WTC11 (cell line): ENCODE data around the gene FGD5.

Experiments used
- CREB1 ChIP-seq: sonication (generic); formaldehyde crosslinking; IDR thresholded peaks from 2 replicates; pipeline ENCODE4 v1.8.0; 2023; ENCODE audit warnings: mild to moderate bottlenecking, missing genetic modification reagents
- FOXK1 ChIP-seq: sonication (generic); formaldehyde crosslinking; IDR thresholded peaks from 2 replicates; pipeline ENCODE4 v1.8.0; 2022; ENCODE audit warnings: mild to moderate bottlenecking, moderate library complexity, missing genetic modification reagents
- JUN ChIP-seq: sonication (generic); formaldehyde crosslinking; IDR thresholded peaks from 2 replicates; pipeline ENCODE4 v1.8.0; 2023; ENCODE audit warnings: mild to moderate bottlenecking, missing genetic modification reagents
- NR3C1 ChIP-seq: sonication (generic); formaldehyde crosslinking; conservative IDR thresholded peaks from 2 replicates; pipeline ENCODE4 v1.8.1; 2023; ENCODE audit warnings: low read depth, mild to moderate bottlenecking, missing genetic modification reagents
- ZNF121 ChIP-seq: sonication (generic); formaldehyde crosslinking; IDR thresholded peaks from 2 replicates; pipeline ENCODE4 v1.8.0; 2023; ENCODE audit warnings: missing genetic modification reagents
- TF ChIP-seq, protein P1 (sequence below): sonication (generic); formaldehyde crosslinking; IDR thresholded peaks from 2 replicates; pipeline ENCODE4 v1.8.1; 2023; ENCODE audit warnings: mild to moderate bottlenecking, missing genetic modification reagents, moderate library complexity
- TF ChIP-seq, protein P2 (sequence below): sonication (generic); formaldehyde crosslinking; IDR thresholded peaks from 2 replicates; pipeline ENCODE4 v1.8.1; 2022; ENCODE audit warnings: low read depth, missing genetic modification reagents, borderline replicate concordance
- TF ChIP-seq, protein P3 (sequence below): fragments of 200-600 bp; IDR thresholded peaks from 2 replicates; pipeline ENCODE4 v1.8.0; 2022; ENCODE audit warnings: antibody characterized with exemption
- TF ChIP-seq, protein P4 (sequence below): sonication (generic); formaldehyde crosslinking; IDR thresholded peaks from 2 replicates; pipeline ENCODE4 v1.8.1; 2023; ENCODE audit warnings: mild to moderate bottlenecking, missing genetic modification reagents

DNA sequence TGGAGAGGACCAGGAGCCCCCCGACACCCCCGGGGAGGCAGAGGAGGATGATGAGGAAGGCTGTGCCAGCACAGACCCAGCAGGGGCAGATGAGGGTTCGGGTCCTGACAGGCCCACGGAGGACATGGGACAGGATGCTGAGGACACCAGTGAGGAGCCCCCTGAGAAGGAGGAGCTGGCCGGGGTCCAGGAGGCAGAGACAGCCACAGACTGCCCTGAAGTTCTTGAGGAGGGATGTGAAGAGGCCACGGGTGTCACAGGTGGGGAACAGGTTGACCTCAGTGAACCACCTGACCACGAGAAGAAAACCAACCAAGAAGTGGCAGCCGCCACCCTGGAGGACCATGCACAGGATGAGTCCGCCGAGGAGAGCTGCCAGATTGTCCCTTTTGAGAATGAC, 909 bp downstream of the FGD5 start:
- TF ChIP-seq ZNF121 (CRISPR knock-in tag), result no peak
- TF ChIP-seq, protein P1, sequence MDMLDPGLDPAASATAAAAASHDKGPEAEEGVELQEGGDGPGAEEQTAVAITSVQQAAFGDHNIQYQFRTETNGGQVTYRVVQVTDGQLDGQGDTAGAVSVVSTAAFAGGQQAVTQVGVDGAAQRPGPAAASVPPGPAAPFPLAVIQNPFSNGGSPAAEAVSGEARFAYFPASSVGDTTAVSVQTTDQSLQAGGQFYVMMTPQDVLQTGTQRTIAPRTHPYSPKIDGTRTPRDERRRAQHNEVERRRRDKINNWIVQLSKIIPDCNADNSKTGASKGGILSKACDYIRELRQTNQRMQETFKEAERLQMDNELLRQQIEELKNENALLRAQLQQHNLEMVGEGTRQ (CRISPR knock-in tag), result no peak
- TF ChIP-seq JUN, result no peak
- TF ChIP-seq, protein P2, sequence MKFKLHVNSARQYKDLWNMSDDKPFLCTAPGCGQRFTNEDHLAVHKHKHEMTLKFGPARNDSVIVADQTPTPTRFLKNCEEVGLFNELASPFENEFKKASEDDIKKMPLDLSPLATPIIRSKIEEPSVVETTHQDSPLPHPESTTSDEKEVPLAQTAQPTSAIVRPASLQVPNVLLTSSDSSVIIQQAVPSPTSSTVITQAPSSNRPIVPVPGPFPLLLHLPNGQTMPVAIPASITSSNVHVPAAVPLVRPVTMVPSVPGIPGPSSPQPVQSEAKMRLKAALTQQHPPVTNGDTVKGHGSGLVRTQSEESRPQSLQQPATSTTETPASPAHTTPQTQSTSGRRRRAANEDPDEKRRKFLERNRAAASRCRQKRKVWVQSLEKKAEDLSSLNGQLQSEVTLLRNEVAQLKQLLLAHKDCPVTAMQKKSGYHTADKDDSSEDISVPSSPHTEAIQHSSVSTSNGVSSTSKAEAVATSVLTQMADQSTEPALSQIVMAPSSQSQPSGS (CRISPR knock-in tag), result no peak
- TF ChIP-seq, protein P3, sequence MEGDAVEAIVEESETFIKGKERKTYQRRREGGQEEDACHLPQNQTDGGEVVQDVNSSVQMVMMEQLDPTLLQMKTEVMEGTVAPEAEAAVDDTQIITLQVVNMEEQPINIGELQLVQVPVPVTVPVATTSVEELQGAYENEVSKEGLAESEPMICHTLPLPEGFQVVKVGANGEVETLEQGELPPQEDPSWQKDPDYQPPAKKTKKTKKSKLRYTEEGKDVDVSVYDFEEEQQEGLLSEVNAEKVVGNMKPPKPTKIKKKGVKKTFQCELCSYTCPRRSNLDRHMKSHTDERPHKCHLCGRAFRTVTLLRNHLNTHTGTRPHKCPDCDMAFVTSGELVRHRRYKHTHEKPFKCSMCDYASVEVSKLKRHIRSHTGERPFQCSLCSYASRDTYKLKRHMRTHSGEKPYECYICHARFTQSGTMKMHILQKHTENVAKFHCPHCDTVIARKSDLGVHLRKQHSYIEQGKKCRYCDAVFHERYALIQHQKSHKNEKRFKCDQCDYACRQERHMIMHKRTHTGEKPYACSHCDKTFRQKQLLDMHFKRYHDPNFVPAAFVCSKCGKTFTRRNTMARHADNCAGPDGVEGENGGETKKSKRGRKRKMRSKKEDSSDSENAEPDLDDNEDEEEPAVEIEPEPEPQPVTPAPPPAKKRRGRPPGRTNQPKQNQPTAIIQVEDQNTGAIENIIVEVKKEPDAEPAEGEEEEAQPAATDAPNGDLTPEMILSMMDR, result no peak
- TF ChIP-seq, protein P4, sequence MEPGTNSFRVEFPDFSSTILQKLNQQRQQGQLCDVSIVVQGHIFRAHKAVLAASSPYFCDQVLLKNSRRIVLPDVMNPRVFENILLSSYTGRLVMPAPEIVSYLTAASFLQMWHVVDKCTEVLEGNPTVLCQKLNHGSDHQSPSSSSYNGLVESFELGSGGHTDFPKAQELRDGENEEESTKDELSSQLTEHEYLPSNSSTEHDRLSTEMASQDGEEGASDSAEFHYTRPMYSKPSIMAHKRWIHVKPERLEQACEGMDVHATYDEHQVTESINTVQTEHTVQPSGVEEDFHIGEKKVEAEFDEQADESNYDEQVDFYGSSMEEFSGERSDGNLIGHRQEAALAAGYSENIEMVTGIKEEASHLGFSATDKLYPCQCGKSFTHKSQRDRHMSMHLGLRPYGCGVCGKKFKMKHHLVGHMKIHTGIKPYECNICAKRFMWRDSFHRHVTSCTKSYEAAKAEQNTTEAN (CRISPR knock-in tag), result no peak
- no peak for TF ChIP-seq FOXK1 (CRISPR knock-in tag)
- TF ChIP-seq CREB1 (CRISPR knock-in tag), result no peak
- TF ChIP-seq NR3C1 (CRISPR knock-in tag), result no peak
